HepG2 (cell line): ENCODE measurements around the gene FLOT2. TPM values are rescaled to one million over a fixed set of nuclear protein-coding genes. Genes with fewer than 3 reads are reported as not detected.

Experiments
- ATAC-seq: fragments of 200-7000 bp; cut with Tn5 transposase; 3 replicates; pipeline ENCODE4 v1.9.1; 2020; ENCODE audit warnings: mild to moderate bottlenecking, moderate library complexity
- BruUV-seq: library from RNA; stranded (reverse); fragments of 400-500 nt; replicated peaks from 2 replicates; lab custom pipeline; 2021; lab: Mats Ljungman, UMichigan
- CTCF ChIA-PET: fragments of 300-600 bp; formaldehyde crosslinking; extraction: SDS; loops from one replicate; lab custom pipeline; 2021; ENCODE audit warnings: low total read pairs, inconsistent platforms, low intra/inter-chr PET ratio; lab: Yijun Ruan, JAX
- POLR2A ChIA-PET: fragments of 350-600 bp; sonication (Branson Sonifier 250); formaldehyde crosslinking; loops from one replicate; lab custom pipeline; 2020; ENCODE audit warnings: antibody characterized with exemption, inconsistent platforms; lab: Yijun Ruan, JAX
- DNase-seq: peaks from one replicate; pipeline ENCODE4 v3.0.0-alpha.2; 2015; ENCODE audit warnings: low spot score
- FAIRE-seq: peaks from 3 replicates; lab custom pipeline; 2011; peaks lifted over from hg19 to GRCh38; lab: Jason Lieb, UNC
- H2AFZ ChIP-seq: one replicate; pipeline ENCODE4 v1.6.1; 2011; ENCODE audit warnings: low read length, inconsistent platforms
- H3K27ac ChIP-seq: fragments of 300-600 bp; 3 replicates; pipeline ENCODE4 v1.8.0; 2011; ENCODE audit warnings: mixed run types, mild to moderate bottlenecking, mixed read lengths, low read length, inconsistent platforms; ENCODE audit not compliant: insufficient read depth; ENCODE audit errors: extremely low read length
- H3K27me3 ChIP-seq, 2 experiments: fragments of 200-600 bp in 1 of 2; 2 replicates in 1 of 2; 3 replicates in 1 of 2; pipeline versions ENCODE4 v1.6.0 to v1.8.0; 2011; ENCODE audit warnings: low read length in 2 of 2, mild to moderate bottlenecking in 2 of 2, moderate library complexity in 2 of 2, inconsistent platforms in 1 of 2; ENCODE audit not compliant: insufficient read depth in 2 of 2, control insufficient read depth in 1 of 2
- H3K36me3 ChIP-seq, 2 experiments: fragments of 200-600 bp in 1 of 2; replicated peaks in 1 of 2; 2 replicates in 1 of 2; 3 replicates in 1 of 2; pipeline versions ENCODE4 v1.5.1 to v1.8.0; 2011; ENCODE audit warnings: low read length in 2 of 2, inconsistent platforms in 1 of 2; ENCODE audit not compliant: insufficient read depth in 2 of 2, control insufficient read depth in 1 of 2
- H3K4me1 ChIP-seq: 2 replicates; pipeline ENCODE4 v1.5.1; 2012; ENCODE audit warnings: low read length, inconsistent platforms; ENCODE audit not compliant: insufficient read depth
- H3K4me2 ChIP-seq: 2 replicates; pipeline ENCODE4 v1.6.0; 2011; ENCODE audit warnings: low read depth, low read length, inconsistent platforms
- H3K4me3 ChIP-seq, 3 experiments: fragments of 200-600 bp in 1 of 3; sonication (generic), shearing (Covaris generic) in 1 of 3; replicated peaks in 1 of 3; 2 replicates each; pipeline ENCODE4 v1.5.1; 2011 to 2016; ENCODE audit warnings: low read length in 3 of 3, inconsistent platforms in 2 of 3, low read depth in 2 of 3, mild to moderate bottlenecking in 2 of 3, control low read depth in 1 of 3, mixed read lengths in 1 of 3; ENCODE audit not compliant: insufficient read depth in 1 of 3
- H3K79me2 ChIP-seq: one replicate; pipeline ENCODE4 v1.6.1; 2011; ENCODE audit warnings: low read length, inconsistent platforms; ENCODE audit not compliant: insufficient read depth
- H3K9ac ChIP-seq: 2 replicates; pipeline ENCODE4 v1.6.0; 2011; ENCODE audit warnings: mild to moderate bottlenecking, low read depth, low read length, inconsistent platforms; ENCODE audit not compliant: insufficient read depth
- H3K9me3 ChIP-seq: 2 replicates; pipeline ENCODE4 v1.5.1; 2012; ENCODE audit warnings: mild to moderate bottlenecking, low read length
- H4K20me1 ChIP-seq: 2 replicates; pipeline ENCODE4 v1.6.0; 2011; ENCODE audit warnings: inconsistent platforms, mild to moderate bottlenecking, low read length, moderate library complexity; ENCODE audit not compliant: insufficient read depth
- CHCHD3 ChIP-seq: sonication (generic); formaldehyde crosslinking; IDR thresholded peaks from 2 replicates; pipeline ENCODE4 v1.8.0; 2022; ENCODE audit warnings: mild to moderate bottlenecking, missing genetic modification reagents, moderate library complexity
- FOXA1 ChIP-seq, 2 experiments: fragments of 450-650 bp in 1 of 2; sonication (generic) in 1 of 2; formaldehyde crosslinking in 1 of 2; IDR thresholded peaks; 2 replicates each; pipeline versions ENCODE4 v1.4.0 to v1.6.1; 2016 to 2020; ENCODE audit warnings: missing genetic modification reagents in 1 of 2
- GTF2F1 ChIP-seq: fragments of 150-350 bp; IDR thresholded peaks from 2 replicates; pipeline ENCODE4 v1.6.1; 2014; ENCODE audit warnings: low read length
- HCFC1 ChIP-seq: fragments of 150-350 bp; IDR thresholded peaks from 2 replicates; pipeline ENCODE4 v1.6.1; 2014; ENCODE audit warnings: low read depth, low read length
- KLF15 ChIP-seq: sonication (generic); formaldehyde crosslinking; IDR thresholded peaks from 2 replicates; pipeline ENCODE4 v1.8.1; 2023; ENCODE audit warnings: borderline replicate concordance, mild to moderate bottlenecking, inconsistent platforms, missing genetic modification reagents, mixed read lengths
- PAX8 ChIP-seq: sonication (generic); formaldehyde crosslinking; IDR thresholded peaks from 2 replicates; pipeline ENCODE4 v1.8.0; 2022; ENCODE audit warnings: mild to moderate bottlenecking, missing genetic modification reagents, borderline replicate concordance
- RARA ChIP-seq: IDR thresholded peaks from 2 replicates; pipeline ENCODE4 v1.6.1; 2016; ENCODE audit warnings: missing genetic modification reagents, missing compliant biosample characterization
- SCMH1 ChIP-seq: sonication (generic); formaldehyde crosslinking; IDR thresholded peaks from 2 replicates; pipeline ENCODE4 v1.9.0; 2021; ENCODE audit warnings: missing genetic modification reagents, mild to moderate bottlenecking, borderline replicate concordance
- SMARCC2 ChIP-seq: fragments of 450-650 bp; IDR thresholded peaks from 2 replicates; pipeline ENCODE4 v1.6.1; 2017; ENCODE audit warnings: antibody characterized with exemption, mild to moderate bottlenecking
- TEAD2 ChIP-seq: sonication (generic); formaldehyde crosslinking; IDR thresholded peaks from 2 replicates; pipeline ENCODE4 v1.9.0; 2021; ENCODE audit warnings: missing genetic modification reagents
- YEATS2 ChIP-seq: sonication (generic); formaldehyde crosslinking; IDR thresholded peaks from 2 replicates; pipeline ENCODE4 v1.4.0; 2020; ENCODE audit warnings: missing genetic modification reagents, borderline replicate concordance
- ZMYM3 ChIP-seq: sonication (generic); formaldehyde crosslinking; IDR thresholded peaks from 2 replicates; pipeline ENCODE4 v1.5.1; 2020; ENCODE audit warnings: mild to moderate bottlenecking, missing genetic modification reagents
- ZNF34 ChIP-seq: sonication (generic); formaldehyde crosslinking; IDR thresholded peaks from 2 replicates; pipeline ENCODE4 v1.4.0; 2020; ENCODE audit warnings: mild to moderate bottlenecking, missing genetic modification reagents, borderline replicate concordance
- ZNF451 ChIP-seq: sonication (generic); formaldehyde crosslinking; IDR thresholded peaks from 2 replicates; pipeline ENCODE4 v1.5.0; 2020; ENCODE audit warnings: mild to moderate bottlenecking, missing genetic modification reagents
- ZNF709 ChIP-seq: sonication (generic); formaldehyde crosslinking; IDR thresholded peaks from 2 replicates; pipeline ENCODE4 v1.5.0; 2020; ENCODE audit warnings: mild to moderate bottlenecking, missing genetic modification reagents
- WGBS: methylation state at CpG from one replicate; pipeline ENCODE4 v1.1.6; 2017; ENCODE audit warnings: low lambda C conversion rate; 5-methylcytosine and 5-hydroxymethylcytosine counted together
- in situ Hi-C: cut with HindIII; loops from 2 replicates; pipeline ENCODE4 v1.10.0; 2017; ENCODE audit warnings: low pct_unique_long_range_greater_than_20kb; ENCODE audit not compliant: extremely low pct_ligation_motif_present
- intact Hi-C: fragments of 100-400 bp; cut with micrococcal nuclease; formaldehyde crosslinking; loops from one replicate; pipeline ENCODE4 v1.10.0; 2022; ENCODE audit not compliant: unreplicated experiment
- polyA plus RNA-seq, 8 experiments: library from polyadenylated mRNA; depleted of rRNA in 3 of 8; stranded (reverse) in 7 of 8; unstranded in 1 of 8; fragments of >200 nt; fragmentation: Illumina TruSeq in 4 of 8; extraction: Trizol in 4 of 8; gene quantifications; 2 replicates each; pipeline versions ENCODE4 v1.2.1 to v1.2.3, GENCODE V29; 2011 to 2016; ENCODE audit warnings: low read depth in 4 of 8, missing spikeins in 1 of 8, mixed read lengths in 1 of 8; ENCODE audit not compliant: insufficient read depth in 1 of 8
- total RNA-seq, 5 experiments: library from RNA; depleted of rRNA; stranded (reverse); fragments of >200 nt; fragmentation: Illumina TruSeq; extraction: Trizol; gene quantifications; 2 replicates each; pipeline ENCODE4 v1.2.3, GENCODE V29; 2016; ENCODE audit warnings: low read depth in 1 of 5
- TF ChIP-seq, protein P1 (sequence below): sonication (generic); formaldehyde crosslinking; IDR thresholded peaks from 2 replicates; pipeline ENCODE4 v1.8.1; 2023; ENCODE audit warnings: missing genetic modification reagents, mild to moderate bottlenecking, borderline replicate concordance
- TF ChIP-seq, protein P2 (sequence below): sonication (generic); formaldehyde crosslinking; IDR thresholded peaks from 2 replicates; pipeline ENCODE4 v1.8.1; 2023; ENCODE audit warnings: mild to moderate bottlenecking, moderate library complexity, missing genetic modification reagents

Gene FLOT2
- total and polyA plus RNA-seq, 2 of the 13 experiments (the other 11 are each of a cell fraction or from before 2014, with no cell fraction given) = 54.3 to 54.5 TPM

DNA sequence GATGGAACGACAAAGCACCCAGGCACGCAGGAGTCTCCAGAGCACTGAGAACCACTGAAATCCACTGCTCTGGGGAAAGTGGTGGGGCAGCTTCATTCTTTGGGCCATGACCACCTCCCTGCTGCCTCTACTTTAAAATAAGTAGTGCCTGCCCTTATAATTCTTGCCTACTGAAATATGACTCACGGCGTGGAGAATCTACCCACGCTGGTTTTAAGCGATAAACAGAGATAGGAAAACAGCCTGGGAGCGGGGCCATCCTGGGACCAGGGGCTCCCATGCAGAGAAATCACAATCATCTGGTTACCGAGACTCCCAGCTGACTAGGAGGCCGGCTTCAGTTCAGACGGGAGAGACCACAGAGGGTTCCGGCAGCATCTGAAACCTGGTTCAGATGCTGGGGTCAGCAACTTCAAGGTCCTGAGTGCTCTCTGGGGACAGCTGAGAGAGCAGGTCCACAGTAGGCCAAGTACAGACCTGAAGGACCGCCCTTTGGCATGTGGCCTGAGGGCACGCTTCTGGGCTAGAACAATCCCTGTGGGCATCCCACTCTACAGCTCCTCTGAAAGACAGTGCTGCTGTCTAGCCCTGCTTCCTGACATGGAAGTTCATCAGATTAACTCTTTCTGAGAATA, 14.0 kb upstream of the FLOT2 start:
- Histone ChIP-seq H3K4me3 (no peak overlapping the region), H3K79me2 (no peaks in the 10 kb centered on the region), H3K9me3 (no peaks in the 10 kb centered on the region), H3K4me1 (peaks cover 61% of the 10 kb centered on the region), H3K36me3 (peaks cover 35 to 84% of the 10 kb centered on the region in 2 experiments), H4K20me1 (peaks cover 4% of the 10 kb centered on the region; the same call in 1 of the 2 replicates), H3K4me2 (no peak overlapping the region)
- no peak for FAIRE-seq
- POLR2A ChIA-PET = no interaction called here
- ATAC-seq = no peak
- no peak for DNase-seq
- intact Hi-C loops = no loop called here
- BruUV-seq = no TSS peak
- 99% methylated on average over 10 of the region's 13 CpGs for WGBS
- no peak for TF ChIP-seq SCMH1 (CRISPR knock-in tag)
- no peak for TF ChIP-seq TEAD2 (CRISPR knock-in tag)
- no peak for TF ChIP-seq YEATS2 (CRISPR knock-in tag)
- TF ChIP-seq, protein P1, sequence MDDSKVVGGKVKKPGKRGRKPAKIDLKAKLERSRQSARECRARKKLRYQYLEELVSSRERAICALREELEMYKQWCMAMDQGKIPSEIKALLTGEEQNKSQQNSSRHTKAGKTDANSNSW = no peak
- no peak for TF ChIP-seq ZNF709 (CRISPR knock-in tag)
- no peak for TF ChIP-seq GTF2F1
- no peak for TF ChIP-seq ZMYM3 (CRISPR knock-in tag)
- TF ChIP-seq ZNF451 (CRISPR knock-in tag) = no peak
- TF ChIP-seq RARA (CRISPR knock-in tag) = no peak
- no peak for TF ChIP-seq KLF15 (CRISPR knock-in tag)
- TF ChIP-seq, protein P2, sequence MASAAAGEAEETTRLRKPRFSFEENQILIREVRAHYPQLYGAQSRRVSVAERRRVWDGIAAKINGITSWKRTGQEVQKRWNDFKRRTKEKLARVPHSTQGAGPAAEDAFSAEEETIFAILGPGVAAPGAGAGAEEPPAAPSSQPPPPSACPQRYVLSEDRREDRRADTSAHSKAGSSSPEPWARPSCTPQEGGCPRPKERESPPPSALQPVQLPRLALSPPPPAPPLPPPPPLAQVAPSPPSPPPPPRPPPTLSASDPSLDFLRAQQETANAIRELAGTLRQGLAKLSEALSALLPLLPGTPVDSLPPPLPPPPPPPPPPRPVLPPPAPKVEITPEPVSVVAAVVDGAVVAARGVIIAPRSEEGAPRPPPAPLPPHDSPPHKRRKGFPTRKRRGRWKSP (CRISPR knock-in tag) = no peak
- TF ChIP-seq ZNF34 (CRISPR knock-in tag) = no peak
- TF ChIP-seq FOXA1 (IDR thresholded peaks at IDR 0.05) = no peak
- no peak for TF ChIP-seq FOXA1 (CRISPR knock-in tag; IDR thresholded peaks at IDR 0.05)
- TF ChIP-seq PAX8 (CRISPR knock-in tag) = no peak
- no peak for TF ChIP-seq CHCHD3 (CRISPR knock-in tag)
- no peak for TF ChIP-seq HCFC1
- TF ChIP-seq SMARCC2 = no peak
- TF ChIP-seq, all 625 proteins: peak for 0
- in situ Hi-C loops = loop anchor here (5.0 kb wide), 1 partner anchor 36 kb away; no protein-coding TSS in a partner anchor
- Histone ChIP-seq H3K27me3 (no peaks in the 10 kb centered on the region), H2AFZ (no peak overlapping the region), H3K9ac (no peak overlapping the region), H3K27ac (peak overlapping the region; percentile 10)
- CTCF ChIA-PET = interaction anchor here (1.1 kb wide), 1 partner anchor 8 kb away, joined by 4 read pairs; the partner anchor contains the start of gene DHRS13
